Measurements from ENCODE around the gene PSKH1. TPM values are rescaled to one million over a fixed set of nuclear protein-coding genes. Genes with fewer than 3 reads are reported as not detected.

The PSKH1 gene
- total and polyA plus RNA-seq, 10 of the 15 experiments (the other 5 are each of a cell fraction or from before 2014, with no cell fraction given): 0.63 to 20.4 (median 7.8) TPM

- in situ Hi-C loops (cut with MboI) (no loop called here), intact Hi-C loops (cut with micrococcal nuclease; ENCODE audit: unreplicated experiment) (loop anchor here (1.0 kb wide), 1 partner anchor 49 kb away; no protein-coding TSS in a partner anchor)
- H3K4me3 ChIP-seq: no peak overlapping the region
- ChIA-PET RAD21 (ENCODE audit: unreplicated experiment) (interaction anchor here (0.6 to 2.1 kb wide), 6 partner anchors 20 to 344 kb away, joined by 3 to 12 read pairs (median 3); no protein-coding TSS in a partner anchor), POLR2A (interaction anchor here (0.6 to 0.7 kb wide), 2 partner anchors 405 to 540 kb away, joined by 3 read pairs; no protein-coding TSS in a partner anchor), CTCF (interaction anchor here (0.7 to 6.5 kb wide), 8 partner anchors 13 to 193 kb away, joined by 3 to 53 read pairs (median 3); no protein-coding TSS in a partner anchor), SMC1A (ENCODE audit: uncharacterized antibody, unreplicated experiment) (interaction anchor here (1.0 to 1.5 kb wide), 4 partner anchors 27 to 193 kb away, joined by 3 to 5 read pairs (median 4); no protein-coding TSS in a partner anchor)
- 0 out of 2 replicates have a peak, but pooled peaks cover 9% of the 10 kb centered on the region for H4K20me1 ChIP-seq (ENCODE audit: control insufficient read depth, insufficient read depth)
- H3K9ac ChIP-seq (ENCODE audit: control insufficient read depth, insufficient read depth, low read length): no peak overlapping the region
- no TSS peak for BruUV-seq (replicated peaks)
- FAIRE-seq (no peak), DNase-seq (ENCODE audit: low read depth, low spot score) (no peak), ATAC-seq (peak; percentile 92)
- 100% methylated on average over 2 of the region's 2 CpGs for WGBS (ENCODE audit: insufficient coverage, insufficient replicate concordance, low lambda C conversion rate, missing lambda C conversion rate)
- no peak overlapping the region for H3K4me2 ChIP-seq (ENCODE audit: control insufficient read depth, insufficient read depth)
- H3K4me1 ChIP-seq (ENCODE audit: control insufficient read depth, insufficient read depth, low read length): no peaks in the 10 kb centered on the region
- no peak overlapping the region for H2AFZ ChIP-seq (ENCODE audit: control insufficient read depth, low read depth, low read length)
- H3K36me3 ChIP-seq (ENCODE audit: control insufficient read depth in 2 of 2, insufficient read depth in 2 of 2, low read length in 1 of 2): peaks cover 20 to 33% of the 10 kb centered on the region in 2 experiments
- no peaks in the 10 kb centered on the region for H3K9me3 ChIP-seq (replicated peaks; ENCODE audit: control insufficient read depth, insufficient read depth, low read length)
- peaks cover 21% of the 10 kb centered on the region for H3K79me2 ChIP-seq (ENCODE audit: control insufficient read depth, insufficient read depth, low read length)
- no peaks in the 10 kb centered on the region for H3K27me3 ChIP-seq (replicated peaks in 1 of 2; ENCODE audit: control insufficient read depth in 2 of 2, insufficient read depth in 2 of 2, low read length in 1 of 2)
- H3K27ac ChIP-seq (ENCODE audit: control insufficient read depth, insufficient read depth): no peak overlapping the region
- TF ChIP-seq ATF3 (IDR thresholded peaks at IDR 0.05; ENCODE audit: borderline replicate concordance, extremely low read depth, low read depth, low read length) (no peak), KDM1A (IDR thresholded peaks at IDR 0.05; ENCODE audit: borderline replicate concordance) (no peak), GATAD2B (conservative IDR thresholded peaks at IDR 0.05; ENCODE audit: low read depth) (no peak), NRF1 (conservative IDR thresholded peaks at IDR 0.05; ENCODE audit: low read depth, low read length) (no peak), POU2F2 (IDR thresholded peaks at IDR 0.05; ENCODE audit: borderline replicate concordance, low read depth, low read length) (no peak), NFYB (IDR thresholded peaks at IDR 0.05; ENCODE audit: insufficient read depth, low read depth, low read length) (no peak), RAD21 (IDR thresholded peaks at IDR 0.05; ENCODE audit: insufficient read depth, low read depth, low read length) (peak; percentile 42; the same call in 1 of the 2 replicates), HSF1 (IDR thresholded peaks at IDR 0.05; ENCODE audit: low read depth, low read length) (no peak), GABPA (IDR thresholded peaks at IDR 0.05; ENCODE audit: low read depth) (no peak), IRF4 (IDR thresholded peaks at IDR 0.05; ENCODE audit: low read depth, low read length) (no peak), RBBP5 (conservative IDR thresholded peaks at IDR 0.05) (no peak), SMC3 (IDR thresholded peaks at IDR 0.05; ENCODE audit: borderline replicate concordance, low read length) (peak; percentile 41; the same call in 1 of the 2 replicates), CEBPZ (IDR thresholded peaks at IDR 0.05; ENCODE audit: low read depth, low read length) (no peak)
- TF ChIP-seq, protein P1, sequence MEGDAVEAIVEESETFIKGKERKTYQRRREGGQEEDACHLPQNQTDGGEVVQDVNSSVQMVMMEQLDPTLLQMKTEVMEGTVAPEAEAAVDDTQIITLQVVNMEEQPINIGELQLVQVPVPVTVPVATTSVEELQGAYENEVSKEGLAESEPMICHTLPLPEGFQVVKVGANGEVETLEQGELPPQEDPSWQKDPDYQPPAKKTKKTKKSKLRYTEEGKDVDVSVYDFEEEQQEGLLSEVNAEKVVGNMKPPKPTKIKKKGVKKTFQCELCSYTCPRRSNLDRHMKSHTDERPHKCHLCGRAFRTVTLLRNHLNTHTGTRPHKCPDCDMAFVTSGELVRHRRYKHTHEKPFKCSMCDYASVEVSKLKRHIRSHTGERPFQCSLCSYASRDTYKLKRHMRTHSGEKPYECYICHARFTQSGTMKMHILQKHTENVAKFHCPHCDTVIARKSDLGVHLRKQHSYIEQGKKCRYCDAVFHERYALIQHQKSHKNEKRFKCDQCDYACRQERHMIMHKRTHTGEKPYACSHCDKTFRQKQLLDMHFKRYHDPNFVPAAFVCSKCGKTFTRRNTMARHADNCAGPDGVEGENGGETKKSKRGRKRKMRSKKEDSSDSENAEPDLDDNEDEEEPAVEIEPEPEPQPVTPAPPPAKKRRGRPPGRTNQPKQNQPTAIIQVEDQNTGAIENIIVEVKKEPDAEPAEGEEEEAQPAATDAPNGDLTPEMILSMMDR (IDR thresholded peaks at IDR 0.05 in 2 of 3, conservative IDR thresholded peaks at IDR 0.05 in 1 of 3; ENCODE audit: control insufficient read depth in 2 of 3, extremely low read depth in 1 of 3, insufficient read depth in 1 of 3, low read depth in 3 of 3, low read length in 3 of 3): peak; percentile 51 to 62 (median 56); a peak in 5 of 6 replicates
Measured at GRCh38 chr16:67865318-67865717, 27.7 kb upstream of the PSKH1 start.
